ENCODE data around the gene OSBPL5.

OSBPL5 gene

DNA sequence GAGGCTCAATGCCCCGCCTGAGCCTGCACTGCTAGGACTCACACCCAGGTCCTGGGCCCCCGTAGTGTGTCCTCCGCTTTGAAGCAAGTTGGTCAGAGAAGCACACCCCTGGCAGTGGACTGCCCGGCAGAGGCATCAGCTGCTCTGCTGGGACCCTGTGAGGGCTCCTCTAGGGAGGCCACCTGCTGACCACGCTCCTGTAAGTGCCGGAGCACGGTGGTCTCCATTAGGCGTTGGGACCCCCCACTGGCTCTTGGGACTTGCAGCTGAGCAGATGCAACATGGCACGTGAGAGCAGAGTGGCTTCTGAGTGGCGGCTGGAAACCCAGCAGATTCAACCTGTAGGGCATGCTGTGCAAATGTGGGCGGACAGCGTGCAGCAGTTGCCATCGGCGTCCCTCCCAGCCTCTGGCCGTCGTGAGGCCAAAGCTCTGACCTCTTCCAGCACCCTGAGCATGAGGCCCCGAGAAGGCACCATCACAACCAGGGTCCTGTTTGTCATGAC is 36.6 kb upstream of the OSBPL5 start:
- TF ChIP-seq, protein P1, sequence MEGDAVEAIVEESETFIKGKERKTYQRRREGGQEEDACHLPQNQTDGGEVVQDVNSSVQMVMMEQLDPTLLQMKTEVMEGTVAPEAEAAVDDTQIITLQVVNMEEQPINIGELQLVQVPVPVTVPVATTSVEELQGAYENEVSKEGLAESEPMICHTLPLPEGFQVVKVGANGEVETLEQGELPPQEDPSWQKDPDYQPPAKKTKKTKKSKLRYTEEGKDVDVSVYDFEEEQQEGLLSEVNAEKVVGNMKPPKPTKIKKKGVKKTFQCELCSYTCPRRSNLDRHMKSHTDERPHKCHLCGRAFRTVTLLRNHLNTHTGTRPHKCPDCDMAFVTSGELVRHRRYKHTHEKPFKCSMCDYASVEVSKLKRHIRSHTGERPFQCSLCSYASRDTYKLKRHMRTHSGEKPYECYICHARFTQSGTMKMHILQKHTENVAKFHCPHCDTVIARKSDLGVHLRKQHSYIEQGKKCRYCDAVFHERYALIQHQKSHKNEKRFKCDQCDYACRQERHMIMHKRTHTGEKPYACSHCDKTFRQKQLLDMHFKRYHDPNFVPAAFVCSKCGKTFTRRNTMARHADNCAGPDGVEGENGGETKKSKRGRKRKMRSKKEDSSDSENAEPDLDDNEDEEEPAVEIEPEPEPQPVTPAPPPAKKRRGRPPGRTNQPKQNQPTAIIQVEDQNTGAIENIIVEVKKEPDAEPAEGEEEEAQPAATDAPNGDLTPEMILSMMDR (IDR thresholded peaks at IDR 0.05): no peak

DNA sequence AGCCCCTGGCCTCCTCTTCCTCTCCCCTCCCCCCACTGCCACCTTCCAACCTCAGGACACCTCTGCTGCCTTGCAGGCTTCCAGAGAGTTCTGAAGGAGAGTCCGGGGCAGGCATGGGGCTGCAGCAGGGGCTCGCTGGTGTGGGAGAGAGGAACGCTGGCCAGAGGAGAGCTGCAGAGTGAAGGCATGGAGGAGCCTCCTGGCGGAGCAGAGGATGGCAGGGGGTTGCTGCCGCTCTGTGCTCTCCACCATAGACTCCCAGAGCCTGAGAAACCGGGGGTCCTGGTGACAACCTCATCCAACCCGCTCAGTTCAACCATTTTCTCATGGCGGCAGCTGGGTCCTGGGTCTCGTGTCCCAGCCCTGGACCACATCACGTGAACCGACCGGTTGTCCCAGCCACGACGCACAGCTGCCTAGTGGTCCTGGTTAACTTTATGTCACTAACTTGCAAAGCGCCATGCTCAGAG is 36.0 kb upstream of the OSBPL5 start:
- TF ChIP-seq, protein P1 (IDR thresholded peaks at IDR 0.05): no peak

DNA sequence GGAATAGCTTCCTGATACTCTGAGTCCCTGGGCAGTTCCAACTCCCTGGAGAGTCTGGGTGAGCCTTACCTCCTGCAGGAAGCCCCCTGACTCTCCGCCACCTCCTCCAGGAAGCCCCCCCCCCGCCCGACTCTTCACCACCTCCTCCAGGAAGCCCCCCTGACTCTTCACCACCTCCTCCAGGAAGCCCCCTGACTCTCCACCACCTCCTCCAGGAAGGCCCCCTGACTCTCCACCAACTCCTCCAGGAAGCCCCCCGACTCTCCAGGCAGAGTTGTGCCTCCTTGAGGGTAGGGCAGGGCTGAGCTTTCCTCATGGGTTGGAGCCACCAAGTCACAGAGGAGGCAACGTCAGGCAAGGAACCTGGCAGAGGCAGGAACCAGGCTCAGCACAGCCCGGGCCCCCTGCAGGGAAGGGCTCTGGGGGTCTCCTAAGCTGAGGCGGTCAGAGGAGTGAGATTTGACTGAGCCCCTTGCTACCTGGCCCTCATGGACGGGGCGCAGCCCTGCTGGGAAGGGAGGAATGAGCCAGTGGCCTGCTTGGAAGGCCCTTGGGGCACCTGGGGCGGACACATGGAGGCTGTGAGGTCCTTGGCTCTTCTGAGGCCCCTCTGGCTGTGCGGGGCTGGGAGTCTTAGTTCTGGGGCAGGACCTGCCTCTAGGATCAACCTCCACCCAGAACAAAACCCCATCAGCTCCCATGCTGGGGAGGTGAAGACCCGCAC is 35.4 kb upstream of the OSBPL5 start:
- TF ChIP-seq, protein P1 (IDR thresholded peaks at IDR 0.05): no peak

DNA sequence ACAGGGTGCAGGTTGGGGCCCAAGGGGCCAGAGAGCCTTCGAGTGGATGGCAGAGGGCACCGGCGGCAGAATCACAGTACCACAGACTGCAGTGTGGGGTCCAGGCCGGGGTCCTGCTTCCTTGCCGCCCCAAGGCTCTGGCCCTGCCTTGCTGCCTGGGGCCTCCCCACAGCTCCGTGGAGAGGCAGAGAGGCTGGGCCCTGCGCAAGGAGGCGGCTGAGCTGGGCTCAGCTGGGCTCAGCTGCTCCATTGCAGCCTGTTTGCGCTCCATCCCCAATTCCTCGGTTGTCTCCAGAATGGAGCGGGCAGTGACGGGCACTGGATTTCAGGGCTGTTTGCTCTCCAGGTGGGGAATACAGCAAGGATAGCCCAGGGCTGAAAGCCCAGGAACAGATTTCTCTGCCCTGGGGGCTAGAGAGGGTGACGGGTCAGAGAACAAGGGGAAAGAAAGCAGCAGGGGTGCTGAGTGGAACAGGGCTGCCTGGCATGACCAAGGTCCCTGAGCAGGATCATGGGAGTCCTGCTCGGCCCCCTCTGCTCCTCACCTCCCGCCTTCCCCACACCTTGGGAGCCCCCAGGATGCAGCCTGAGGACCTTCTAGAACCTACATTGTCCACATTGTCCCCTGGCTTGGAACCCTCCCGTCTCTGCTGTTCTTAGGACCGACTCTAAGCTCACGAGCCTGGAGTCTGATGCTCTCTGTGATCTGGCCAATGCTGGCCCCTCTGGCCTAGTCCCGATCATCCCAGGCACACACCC is 34.6 kb upstream of the OSBPL5 start:
- TF ChIP-seq, protein P1 (IDR thresholded peaks at IDR 0.05): no peak

DNA sequence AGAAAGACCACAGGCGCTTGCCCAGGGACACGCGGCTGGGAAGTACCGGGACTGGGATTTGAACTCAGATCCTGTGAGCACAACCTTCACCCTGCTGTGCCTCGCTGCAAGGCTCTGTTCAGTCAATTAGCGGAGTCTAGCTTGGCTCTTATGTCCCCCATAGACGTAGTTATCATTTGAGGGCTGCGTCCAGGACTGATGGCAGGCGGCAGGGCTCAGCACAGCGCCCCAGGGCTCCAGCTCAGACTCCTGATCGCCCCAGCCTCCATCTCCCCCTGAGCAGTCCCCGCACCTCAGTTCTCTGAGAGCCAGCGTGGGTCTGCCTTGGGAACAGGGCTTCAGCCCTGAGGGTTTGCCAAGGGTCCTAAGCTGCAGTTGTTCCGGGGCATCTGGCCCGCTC is 33.7 kb upstream of the OSBPL5 start:
- TF ChIP-seq, protein P1 (IDR thresholded peaks at IDR 0.05): no peak

DNA sequence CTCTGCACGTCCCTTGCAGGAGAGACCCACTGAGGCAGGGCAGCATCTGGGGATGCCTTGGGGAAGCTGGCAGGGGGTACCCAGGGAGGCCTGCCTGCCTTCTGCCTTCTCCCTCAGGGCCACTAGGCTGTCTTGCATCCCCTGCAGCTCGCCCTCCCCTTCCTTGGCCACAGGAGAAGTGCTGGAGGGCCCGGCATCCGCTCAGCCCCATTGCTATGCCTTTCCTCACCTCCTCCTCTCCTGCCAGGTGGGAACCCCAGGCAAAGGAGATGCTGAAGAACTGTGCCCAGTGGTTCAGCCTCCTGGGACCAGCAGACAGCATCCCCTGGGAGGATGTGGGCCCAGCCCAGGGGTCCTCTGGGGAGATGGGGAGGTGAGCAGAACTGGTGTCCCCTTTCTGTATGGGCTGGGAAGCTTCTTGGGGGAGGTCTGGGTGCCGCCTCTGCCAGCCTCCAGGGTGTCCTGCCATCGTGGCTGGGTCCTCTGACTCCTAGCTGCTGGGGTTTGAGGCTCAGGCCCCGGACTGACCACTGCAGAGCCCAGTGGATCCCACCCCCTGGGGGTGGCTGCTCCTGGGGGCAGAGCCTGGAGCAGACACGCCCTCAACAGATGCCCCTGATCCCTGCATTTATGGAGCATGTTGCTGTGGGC is 32.9 kb upstream of the OSBPL5 start:
- TF ChIP-seq, protein P1 (IDR thresholded peaks at IDR 0.05): no peak

DNA sequence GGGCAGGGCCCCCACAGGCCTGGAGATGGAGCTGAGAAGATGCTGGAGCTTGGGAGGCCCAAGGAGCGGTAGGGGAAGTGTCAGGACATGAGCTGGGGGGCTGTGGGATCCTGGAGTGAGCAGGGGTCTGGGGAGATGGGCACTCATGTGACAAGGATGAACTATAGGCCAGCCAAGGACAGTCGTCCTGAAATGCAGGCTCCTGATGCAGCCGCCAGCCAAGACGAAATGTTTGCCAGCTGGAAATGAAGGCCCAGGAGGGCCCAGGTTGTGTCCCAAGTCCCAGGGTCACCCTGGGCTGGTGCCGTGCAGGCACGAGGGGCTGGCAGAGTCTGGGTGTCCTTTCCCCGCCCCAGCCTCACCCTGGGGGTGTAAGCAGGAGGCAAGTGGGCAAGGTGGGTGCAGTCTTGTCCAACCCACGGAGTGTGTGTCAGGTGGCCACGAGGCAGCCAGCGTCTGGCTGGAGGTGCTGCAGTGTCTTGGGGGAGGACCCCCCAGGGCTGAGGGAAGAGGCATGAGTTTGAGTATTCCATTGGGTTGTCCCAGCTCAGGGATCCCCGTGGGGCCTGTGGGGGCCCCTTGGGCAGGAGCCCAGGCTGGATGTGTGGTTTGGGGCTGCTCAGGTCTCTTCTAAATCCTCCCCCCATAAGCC is 32.1 kb upstream of the OSBPL5 start:
- TF ChIP-seq, protein P1 (IDR thresholded peaks at IDR 0.05): no peak
